ENCODE data around the gene RIIAD1. TPM values are rescaled to one million over a fixed set of nuclear protein-coding genes. Genes with fewer than 3 reads are reported as not detected.

The RIIAD1 gene
- total RNA-seq, 1 donor from 2014 or later: not detected

Small RNA genes lying within 50 kb of the gene (small RNA-seq; reads per million reads assigned to genes)
- not detected for gene RNU6-662P (ENCODE audit: low replicate concordance)

Other genes with a start within 250 kb of the RIIAD1 start
- gene CGN, start 210.1 kb upstream of the RIIAD1 start, total RNA-seq: 6.0 TPM
- 33.3 TPM for gene TUFT1, start 181.2 kb upstream of the RIIAD1 start, total RNA-seq
- 33.4 TPM for gene SNX27, start 109.5 kb upstream of the RIIAD1 start, total RNA-seq
- 0.49 TPM for gene CELF3, start 4.7 kb upstream of the RIIAD1 start, total RNA-seq
- gene MRPL9, start 42.0 kb downstream of the RIIAD1 start, total RNA-seq: 63.9 TPM
- gene TDRKH, start 69.0 kb downstream of the RIIAD1 start, total RNA-seq: 6.0 TPM
- 0.10 TPM for gene LINGO4, start 83.9 kb downstream of the RIIAD1 start, total RNA-seq
- 4.0 TPM for gene RORC, start 110.3 kb downstream of the RIIAD1 start, total RNA-seq
- gene C2CD4D, start 118.3 kb downstream of the RIIAD1 start, total RNA-seq: not detected
- gene THEM5, start 132.2 kb downstream of the RIIAD1 start, total RNA-seq: 8.4 TPM
- 6.0 TPM for gene THEM4, start 188.0 kb downstream of the RIIAD1 start, total RNA-seq